HG02798 (cell line): Measurements from ENCODE around the gene ATG4A.

ENCODE experiments used
- ATAC-seq: cut with Tn5 transposase; IDR thresholded peaks from one replicate; pipeline ENCODE4 v1.9.1; 2021; ENCODE audit warnings: mild to moderate bottlenecking; ENCODE audit not compliant: unreplicated experiment, poor library complexity

The ATG4A gene

GRCh38 chrX:108165383-108166111, 74.0 kb downstream of the ATG4A start:
- ATAC-seq, result no peak

GRCh38 chrX:108167211-108167872, 75.8 kb downstream of the ATG4A start:
- ATAC-seq, result no peak

GRCh38 chrX:108168961-108169740, 77.6 kb downstream of the ATG4A start:
- no peak for ATAC-seq

DNA sequence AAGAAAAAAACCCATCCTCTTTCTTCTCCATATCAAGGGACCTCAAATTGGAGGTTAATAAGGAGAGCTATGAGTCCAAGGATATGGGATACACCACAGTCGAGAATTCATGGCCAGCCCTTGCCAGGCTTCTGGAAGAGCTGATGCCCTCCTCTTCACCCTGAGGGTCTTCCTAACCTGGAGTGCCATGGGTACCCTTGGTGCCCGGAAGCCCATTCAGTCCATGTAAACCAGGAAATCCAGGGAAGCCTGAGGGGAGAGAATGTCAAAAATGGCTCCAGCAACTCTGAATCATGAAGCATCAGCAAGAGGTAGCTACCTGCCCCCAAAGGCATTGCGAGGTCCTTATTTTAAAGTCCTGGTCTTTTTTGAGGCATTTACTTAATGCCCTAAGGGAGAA, 78.2 kb downstream of the ATG4A start:
- ATAC-seq, result no peak

- no peak for ATAC-seq
These were observed 80.1 kb downstream of the ATG4A start for GRCh38 chrX:108171671-108172070.

DNA sequence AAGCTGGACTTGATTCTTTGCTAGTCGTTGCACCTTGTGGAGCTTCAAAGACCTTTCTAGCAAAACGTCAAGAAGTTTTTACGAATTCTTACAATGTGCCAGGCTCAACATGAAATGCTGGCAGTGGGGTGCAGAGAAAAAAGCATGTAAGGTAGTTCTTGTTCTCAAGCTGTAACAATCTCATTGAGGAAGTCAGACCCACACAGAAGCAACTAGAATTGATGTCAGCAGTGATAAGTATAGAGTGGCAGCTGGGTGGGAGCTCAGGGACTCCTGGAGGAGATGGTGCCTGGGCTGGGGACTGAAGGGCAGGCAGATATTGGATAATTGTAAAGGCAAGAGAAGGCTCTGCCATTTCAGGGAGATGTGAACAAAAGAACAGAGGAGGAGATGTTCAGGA, 82.3 kb downstream of the ATG4A start:
- ATAC-seq, result no peak

- ATAC-seq, result no peak
These were observed 86.0 kb downstream of the ATG4A start for GRCh38 chrX:108177351-108178142.

- ATAC-seq, result no peak
These were observed 86.5 kb downstream of the ATG4A start for GRCh38 chrX:108178143-108178498.

DNA sequence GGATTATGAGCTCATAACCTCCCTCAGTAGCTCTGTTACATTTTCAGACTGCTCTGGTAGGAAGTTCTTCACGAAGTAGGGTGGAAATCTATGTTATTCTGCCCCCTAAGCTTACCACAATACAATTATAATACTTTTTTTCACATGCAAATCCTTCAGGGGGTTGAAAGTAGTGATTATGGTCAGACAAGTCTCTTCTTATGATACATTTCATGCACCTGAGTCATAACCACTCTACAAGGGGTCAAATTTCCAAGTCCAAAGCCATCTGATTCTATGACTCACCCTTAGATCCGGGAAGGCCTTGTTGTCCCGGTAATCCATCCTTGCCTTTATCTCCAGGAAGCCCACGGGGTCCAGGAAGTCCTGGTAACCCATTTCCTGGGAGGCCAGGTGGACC, 95.2 kb downstream of the ATG4A start:
- ATAC-seq, result no peak

DNA sequence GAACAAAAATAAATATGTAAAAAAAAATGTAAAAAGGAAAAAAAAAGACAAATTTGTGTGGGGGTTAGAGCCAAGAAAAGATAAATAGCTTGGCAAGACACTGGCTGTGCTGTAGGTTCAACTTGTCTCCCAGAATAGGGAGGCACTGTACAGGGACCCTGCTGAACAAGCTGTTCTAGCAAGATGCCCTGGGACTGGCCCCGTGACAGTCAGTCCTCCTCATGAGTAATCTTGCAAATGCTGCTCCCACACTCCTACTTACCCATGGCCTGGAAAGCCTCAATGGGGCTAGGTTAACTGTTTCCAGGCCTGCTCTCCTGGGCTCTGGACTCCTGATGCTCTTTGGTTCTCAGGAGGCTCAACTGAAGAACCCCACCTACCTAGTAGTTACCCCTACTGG, 106.8 kb downstream of the ATG4A start:
- no peak for ATAC-seq

GRCh38 chrX:108199041-108199440, 107.5 kb downstream of the ATG4A start:
- no peak for ATAC-seq

DNA sequence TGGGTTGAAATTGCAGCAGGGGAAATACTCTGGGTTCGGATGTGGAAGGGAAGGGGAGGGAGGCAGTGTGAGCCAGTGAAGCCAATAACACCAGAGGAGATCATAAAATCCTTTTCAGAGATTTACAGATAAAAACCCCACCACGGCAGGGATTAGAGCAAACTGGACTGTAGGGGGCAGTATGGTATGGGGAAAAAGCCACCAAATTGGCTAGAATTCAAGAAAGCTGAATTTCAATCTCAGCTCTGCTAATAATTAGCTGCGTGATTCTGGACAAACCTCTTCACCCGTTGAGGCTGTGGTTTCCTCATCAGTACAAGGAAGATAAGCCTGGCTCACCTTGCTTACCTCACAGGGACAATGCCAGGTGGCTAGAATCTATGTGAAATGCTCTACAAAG, 108.1 kb downstream of the ATG4A start:
- no peak for ATAC-seq

GRCh38 chrX:108203540-108203939, 112.0 kb downstream of the ATG4A start:
- no peak for ATAC-seq
